Activated CD8-positive, alpha-beta memory T cell treated with anti-CD3 and anti-CD28 coated beads, Interleukin-2, amount 50 U/mL, for 1 hour (primary cell): ENCODE measurements around the gene ZNF320.
"Not testable (repeated sequence)": the region's sequence is repeated elsewhere in the genome, so short reads cannot be mapped to it uniquely, and the experiment has no call there.

Experiments
- DNase-seq: peaks from one replicate; pipeline ENCODE4 v3.0.0-alpha.2; 2020; ENCODE audit errors: extremely low read depth

Gene ZNF320

DNA sequence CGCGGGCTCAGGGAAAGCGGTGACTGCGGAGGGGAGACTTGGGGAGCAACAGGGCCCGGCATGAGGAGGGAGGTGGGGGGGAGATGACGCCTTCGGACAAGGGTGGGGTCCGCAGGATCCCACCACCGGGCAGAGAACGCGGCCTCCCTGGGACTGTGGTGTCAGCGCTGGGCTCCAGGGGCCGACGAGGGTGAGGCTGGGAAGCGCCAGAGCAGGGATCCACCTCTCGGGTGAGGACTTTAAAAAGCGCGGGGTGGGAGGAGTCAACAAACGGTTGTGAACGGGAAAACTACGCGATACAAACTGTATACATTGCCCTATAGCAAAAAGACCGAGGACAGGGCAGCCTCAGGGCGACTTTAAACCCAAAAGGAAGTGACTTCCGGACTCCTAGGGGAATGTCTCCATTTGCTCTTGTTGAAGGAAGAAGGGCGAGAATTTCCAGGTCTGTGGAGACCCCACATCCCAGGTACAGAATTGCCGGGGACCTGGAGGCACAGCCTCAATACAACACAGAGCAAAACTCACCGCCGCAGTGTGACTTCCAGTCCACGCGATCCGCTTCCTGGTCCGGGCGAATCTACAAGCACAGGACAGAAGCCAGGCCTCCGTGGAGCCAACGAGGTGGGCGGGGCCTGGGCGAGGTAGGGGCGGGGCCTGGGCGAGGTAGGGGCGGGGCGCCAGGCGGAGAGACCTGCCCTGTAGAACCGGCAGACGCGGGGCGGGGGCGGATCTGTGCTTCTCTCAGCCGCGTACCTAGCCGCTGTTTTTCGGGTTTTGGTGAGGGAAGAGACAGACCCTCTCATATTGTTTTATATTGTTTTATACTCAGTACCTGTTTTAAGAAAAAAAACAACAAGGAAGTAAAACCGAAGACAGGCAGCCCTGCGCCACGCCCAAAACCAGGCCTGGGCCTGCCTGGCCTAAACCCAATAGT is 25.7 kb upstream of the ZNF320 start, which contains the start of gene ZNF888:
TSS of gene ZNF888 (minus strand) at position 588 of the 937 bp plus-strand sequence. CDS start 5,555 bp downstream, outside the sequence.
- peak; percentile 42 for DNase-seq

DNA sequence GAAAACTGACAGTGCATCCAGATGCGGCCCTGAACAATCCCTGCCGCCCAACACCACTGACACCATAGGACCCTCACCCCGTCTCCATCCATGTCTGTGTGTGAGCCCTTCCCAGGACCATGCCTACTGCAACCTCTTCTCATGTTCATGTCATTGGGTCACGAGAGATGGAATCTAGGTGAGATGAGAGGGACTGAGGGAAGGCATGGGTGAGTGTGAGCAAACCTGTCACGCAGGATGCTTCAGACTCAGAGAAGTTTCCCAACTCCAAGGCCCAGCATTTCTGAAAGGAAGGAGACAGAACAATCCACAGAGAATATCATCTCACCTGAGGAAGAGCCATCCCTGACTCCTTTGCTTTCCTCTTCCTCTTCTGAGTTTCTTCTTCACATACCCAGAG is 20.1 kb upstream of the ZNF320 start:
- DNase-seq, result no peak

DNA sequence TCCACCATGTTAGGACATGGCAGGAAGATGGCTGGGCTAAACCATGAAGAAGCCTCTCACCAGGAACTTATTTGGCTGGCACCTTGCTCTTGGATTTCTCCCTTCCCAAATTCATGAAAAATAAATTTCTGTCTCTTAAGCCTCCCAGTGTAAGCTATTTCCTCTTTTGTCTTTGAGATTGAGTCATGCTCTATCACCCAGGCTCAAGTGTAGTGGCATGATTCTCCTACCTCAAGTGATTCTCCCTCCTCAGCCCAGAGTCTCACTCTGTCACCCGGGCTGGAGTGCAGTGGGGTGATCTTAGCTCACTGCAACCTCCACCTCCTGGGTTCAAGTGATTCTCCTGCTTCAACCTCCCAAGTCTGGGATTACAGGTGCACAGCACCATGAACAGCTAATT is 13.2 kb upstream of the ZNF320 start:
- no peak for DNase-seq

GRCh38 chr19:52904052-52904780 is 6.8 kb upstream of the ZNF320 start:
- not testable (repeated sequence) for DNase-seq

DNA sequence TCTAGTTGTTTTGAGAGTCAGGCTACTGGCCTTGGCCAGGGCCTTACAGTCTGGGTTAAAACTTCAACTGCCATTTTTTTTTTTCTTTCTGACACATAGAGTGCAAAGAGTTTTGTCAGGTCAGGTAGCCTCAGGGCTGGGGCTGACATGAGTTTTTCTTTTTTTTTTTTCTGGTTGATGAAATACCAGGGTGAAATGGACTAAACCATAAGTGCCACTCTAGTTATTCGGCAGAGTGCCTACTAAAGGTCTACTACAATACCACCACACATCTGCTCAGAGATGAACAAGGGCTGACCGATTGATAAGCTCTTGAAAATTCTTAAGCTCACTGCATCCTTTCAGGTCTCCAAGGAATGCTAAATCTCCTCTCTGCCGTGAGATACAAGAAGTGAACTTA is 4.4 kb upstream of the ZNF320 start:
- DNase-seq, result no peak

DNA sequence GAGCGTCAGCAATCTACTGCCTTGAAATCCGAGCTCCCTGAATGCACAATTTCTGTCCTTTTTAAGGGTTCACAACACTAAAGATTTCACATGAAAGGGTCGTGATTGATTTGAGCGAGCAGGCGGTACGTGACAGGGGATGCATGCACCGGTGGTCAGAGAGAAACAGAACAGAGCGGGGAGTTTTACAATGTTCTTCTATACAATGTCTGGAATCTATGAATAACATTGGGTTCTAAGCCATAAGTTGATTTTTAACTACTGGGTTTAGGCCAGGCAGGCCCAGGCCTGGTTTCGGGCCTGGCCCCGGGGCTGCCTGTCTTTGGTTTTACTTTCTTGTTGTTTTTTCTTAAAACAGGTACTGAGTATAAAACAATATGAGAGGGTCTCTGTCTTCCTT is 1.2 kb upstream of the ZNF320 start:
- not testable (repeated sequence) for DNase-seq

DNA sequence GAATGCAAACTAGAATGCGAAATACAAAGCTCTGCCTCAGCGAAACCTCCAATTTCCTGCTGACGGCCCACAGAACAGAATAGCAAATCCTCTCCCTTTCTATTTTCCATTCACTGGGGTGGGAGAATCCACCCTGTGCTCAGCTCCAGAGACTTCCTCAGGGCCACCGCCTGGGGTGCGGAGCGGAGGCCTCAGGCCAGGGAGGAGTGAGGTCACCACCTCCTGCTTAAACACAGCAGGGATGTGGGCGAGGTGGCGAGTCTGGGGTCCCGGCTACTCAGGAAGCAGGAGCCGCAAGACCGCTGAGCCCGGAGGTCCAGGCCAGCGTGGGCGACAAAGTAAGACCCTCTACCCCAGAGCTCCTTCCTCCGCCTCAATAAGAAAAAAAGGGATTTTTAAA is 666 bp upstream of the ZNF320 start:
- no peak for DNase-seq

DNA sequence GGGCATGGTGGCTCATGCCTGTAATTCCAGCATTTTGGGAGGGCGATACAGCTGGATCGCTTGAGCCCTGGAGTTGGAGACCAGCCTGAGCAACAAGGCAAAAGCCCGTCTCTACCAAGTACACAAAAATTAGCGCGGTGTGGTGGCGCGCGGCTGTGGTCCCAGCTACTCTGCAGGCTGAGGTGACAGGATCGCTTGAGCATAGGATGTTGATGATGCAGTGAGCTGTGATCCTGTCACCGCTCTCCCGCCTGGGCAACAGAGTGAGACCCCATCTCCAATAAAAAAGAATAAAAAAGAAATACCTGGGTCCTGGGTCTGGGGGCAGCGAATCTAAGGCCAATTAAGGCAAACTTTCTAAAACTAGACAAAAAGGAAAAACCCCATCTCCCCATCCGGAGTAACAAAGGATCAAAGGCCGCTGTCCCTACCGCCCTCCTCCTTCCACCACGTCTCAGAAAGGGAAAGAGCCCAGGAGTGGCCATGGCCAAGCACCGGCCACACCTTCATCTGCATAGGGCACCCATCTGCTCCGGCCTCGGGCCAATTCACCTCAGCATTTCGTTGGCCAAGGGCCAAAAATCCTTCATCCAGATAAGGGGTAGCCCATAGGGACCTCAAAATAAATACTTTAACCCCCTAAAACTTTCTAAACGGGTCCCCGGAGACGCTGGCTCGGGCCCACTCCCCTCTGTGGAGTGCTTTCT is 851 bp downstream of the ZNF320 start:
- DNase-seq, result no peak

DNA sequence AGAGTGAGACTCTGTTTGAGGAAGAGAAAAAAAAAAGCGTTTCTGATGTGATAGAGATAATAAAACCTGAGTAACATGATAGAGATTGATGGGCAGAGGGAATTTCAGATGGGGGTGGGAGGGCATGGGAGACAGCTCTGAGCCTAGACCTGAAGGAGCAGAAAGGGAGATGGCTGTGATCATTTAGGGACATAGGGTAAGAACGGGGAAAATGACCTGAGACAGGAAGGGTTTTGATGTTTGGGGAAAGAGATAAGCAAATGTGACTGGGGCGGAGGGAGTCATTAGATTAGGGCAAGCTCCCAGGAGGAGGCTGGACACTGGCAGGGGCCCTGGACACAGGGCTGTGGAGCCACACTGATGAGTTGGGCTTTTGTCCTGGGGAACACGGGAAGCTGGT is 6.1 kb downstream of the ZNF320 start:
- no peak for DNase-seq

DNA sequence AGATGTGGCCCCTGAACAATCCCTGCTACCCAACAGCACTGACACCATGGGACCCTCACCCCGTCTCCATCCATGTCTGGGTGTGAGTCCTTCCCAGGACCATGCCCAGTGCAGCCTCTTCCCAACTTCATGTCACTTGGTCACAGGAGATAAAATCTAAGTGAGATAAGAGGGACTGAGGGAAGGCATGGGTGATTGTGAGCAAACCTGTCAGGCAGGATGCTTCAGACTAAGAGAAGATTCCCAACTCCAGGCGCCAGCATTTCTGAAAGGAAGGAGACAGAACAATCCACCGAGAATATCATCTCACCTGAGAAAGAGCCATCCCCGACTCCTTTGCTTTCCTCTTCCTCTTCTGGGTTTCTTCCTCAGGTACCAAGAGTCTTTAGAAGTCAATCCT is 7.5 kb downstream of the ZNF320 start:
- no peak for DNase-seq

- no peak for DNase-seq
Measured at GRCh38 chr19:52889076-52889475, 8.4 kb downstream of the ZNF320 start.

DNA sequence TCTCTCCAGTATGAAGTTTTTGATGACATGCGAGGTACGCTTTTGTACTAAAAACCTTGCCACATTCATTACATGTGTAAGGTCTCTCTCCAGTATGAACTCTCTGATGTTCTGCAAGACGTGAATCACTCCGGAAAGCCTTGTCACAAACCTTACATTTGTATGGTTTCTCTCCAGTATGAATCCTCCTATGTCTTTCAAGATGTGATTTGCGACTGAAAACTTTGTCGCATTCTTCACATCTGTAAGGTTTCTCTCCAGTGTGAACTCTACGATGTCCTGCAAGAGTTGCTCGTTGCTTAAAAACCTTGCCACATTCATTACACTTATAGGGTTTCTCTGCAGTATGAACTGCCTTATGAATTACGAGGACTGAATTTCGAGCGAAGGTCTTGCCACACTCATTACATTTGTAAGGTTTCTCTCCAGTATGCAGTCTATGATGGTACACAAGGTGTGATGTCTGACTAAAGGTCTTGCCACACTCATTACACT is 16.5 kb downstream of the ZNF320 start:
- DNase-seq, result no peak

GRCh38 chr19:52872996-52873395 is 24.4 kb downstream of the ZNF320 start:
- DNase-seq, result not testable (repeated sequence)

DNA sequence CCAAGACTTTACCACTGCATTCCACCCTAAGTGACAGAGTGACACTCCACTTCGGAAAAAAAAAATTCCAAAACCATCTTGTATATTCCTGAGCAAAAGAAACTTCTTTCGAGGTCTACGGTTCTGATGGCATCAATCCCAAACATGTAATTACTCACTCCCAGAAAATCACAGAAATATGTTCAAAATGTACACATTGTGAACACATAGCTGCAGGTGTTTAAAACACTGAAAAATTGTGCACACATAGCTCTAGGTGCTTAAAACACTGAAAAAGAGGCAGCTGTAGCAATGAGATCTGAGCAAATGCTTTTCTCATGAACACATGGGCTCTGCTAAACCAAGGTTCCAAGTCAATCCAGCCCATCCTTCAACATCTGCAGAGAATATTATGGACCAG is 26.0 kb downstream of the ZNF320 start:
- DNase-seq, result no peak

DNA sequence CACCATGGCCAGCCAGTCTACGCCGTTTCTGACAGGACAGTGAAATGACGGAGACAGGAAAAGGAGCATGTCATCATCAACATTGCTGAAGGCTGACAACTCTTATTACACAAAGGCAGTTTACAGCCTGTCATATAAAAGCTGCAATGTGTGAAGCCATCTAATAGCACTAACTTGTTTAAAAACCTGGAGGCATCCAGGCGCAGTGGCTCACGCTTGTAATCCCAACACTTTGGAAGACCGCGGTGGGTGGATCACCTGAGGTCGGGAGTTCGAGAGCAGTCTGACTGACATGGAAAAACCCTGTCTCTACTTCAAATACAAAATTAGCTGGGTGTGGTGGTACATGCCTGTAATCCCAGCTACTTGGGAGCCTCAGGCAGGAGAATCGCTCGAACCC is 29.4 kb downstream of the ZNF320 start:
- not testable (repeated sequence) for DNase-seq

GRCh38 chr19:52857378-52858191 is 39.9 kb downstream of the ZNF320 start, which contains the start of gene ZNF468:
ZNF468 (minus strand) TSS chr19:52857619; CDS start chr19:52854272, 3,347 bp downstream.
- peak; percentile 12 for DNase-seq

GRCh38 chr19:52856540-52857377 is 40.7 kb downstream of the ZNF320 start:
- DNase-seq, result not testable (repeated sequence)
